Lung (tissue), 12 donors: ENCODE measurements around the gene COPS2. TPM values are rescaled to one million over a fixed set of nuclear protein-coding genes. Genes with fewer than 3 reads are reported as not detected.

Experiments used
- ATAC-seq: fragments of 200-7000 bp; cut with Tn5 transposase; one replicate; pipeline ENCODE4 v1.9.1; 2020; ENCODE audit warnings: moderate number of reproducible peaks; ENCODE audit not compliant: insufficient read depth, low FRiP score
- DNase-seq, 3 donors: peaks; one replicate each; pipeline ENCODE4 v3.0.0-alpha.2; 2013 to 2017
- H3K27ac ChIP-seq, 2 donors: one replicate each; pipeline ENCODE4 v1.5.1; 2013; ENCODE audit warnings: mild to moderate bottlenecking in 2 of 2, moderate library complexity in 2 of 2, control low read depth in 1 of 2, inconsistent platforms in 1 of 2, low read depth in 1 of 2, low read length in 1 of 2
- H3K27me3 ChIP-seq, 3 donors: one replicate each; pipeline ENCODE4 v1.5.1; 2013; ENCODE audit warnings: low read length in 2 of 3; ENCODE audit not compliant: control insufficient read depth in 3 of 3, insufficient read depth in 3 of 3
- H3K36me3 ChIP-seq, 4 donors: one replicate each; pipeline ENCODE4 v1.5.1; 2013; ENCODE audit warnings: low read length in 4 of 4, mild to moderate bottlenecking in 1 of 4, moderate library complexity in 1 of 4; ENCODE audit not compliant: control insufficient read depth in 4 of 4, insufficient read depth in 4 of 4
- H3K4me1 ChIP-seq, 5 donors: one replicate each; pipeline ENCODE4 v1.5.1; 2013; ENCODE audit warnings: low read length in 5 of 5, mild to moderate bottlenecking in 2 of 5, moderate library complexity in 1 of 5; ENCODE audit not compliant: control insufficient read depth in 5 of 5, insufficient read depth in 5 of 5
- H3K4me3 ChIP-seq: one replicate; pipeline ENCODE4 v1.5.1; 2013; ENCODE audit warnings: mild to moderate bottlenecking, control low read depth, moderate library complexity
- H3K9ac ChIP-seq, 2 donors: one replicate each; pipeline ENCODE4 v1.5.1; 2013; ENCODE audit warnings: low read length in 2 of 2, control low read depth in 1 of 2; ENCODE audit not compliant: insufficient read depth in 1 of 2
- H3K9me3 ChIP-seq, 4 donors: one replicate each; pipeline ENCODE4 v1.5.1; 2013; ENCODE audit warnings: low read length in 3 of 4, mild to moderate bottlenecking in 1 of 4, moderate library complexity in 1 of 4; ENCODE audit not compliant: control insufficient read depth in 4 of 4, insufficient read depth in 3 of 4
- WGBS, 2 donors: extraction: QIAGEN DNeasy Blood & Tissue Kit; methylation state at CpG; one replicate each; pipeline ENCODE4 v1.1.7; 2013; 5-methylcytosine and 5-hydroxymethylcytosine counted together
- polyA plus RNA-seq, 2 donors: library from polyadenylated mRNA; stranded (reverse); fragments of 200-250 nt; gene quantifications; one replicate each; pipeline ENCODE4 v1.2.1, GENCODE V29; 2013
- total RNA-seq, 2 donors: library from RNA; depleted of rRNA in 1 of 2; stranded (reverse); fragments of >200 nt in 1 of 2; gene quantifications; one replicate each; pipeline ENCODE4 v1.2.1, GENCODE V29; 2014 to 2021
- TF ChIP-seq, protein P1 (sequence below): IDR thresholded peaks from 2 replicates; pipeline ENCODE4 v1.5.1; 2012; ENCODE audit warnings: mild to moderate bottlenecking; ENCODE audit errors: control extremely low read depth, extremely low read depth
- donor health status: control.
- donor health status: control.
- donor health status: Bipolar disorder and iron deficiency.
- donor health status: healthy.
- donor health status: DM: yes; HTN: yes; CAD: no.

The COPS2 gene
- total and polyA plus RNA-seq, 4 donors: 36.7 to 117 (median 43.0) TPM

- ATAC-seq: no peak
- Histone ChIP-seq H3K9ac (no peak overlapping the region), H3K27ac (no peak overlapping the region), H3K4me3 (no peak overlapping the region), H3K27me3 (no peaks in the 10 kb centered on the region), H3K4me1 (peaks cover 0 to 3% (median 0%) of the 10 kb centered on the region in 5 donors), H3K9me3 (no peaks in the 10 kb centered on the region), H3K36me3 (peaks cover 4 to 16% (median 11%) of the 10 kb centered on the region in 4 donors)
- WGBS, 2 donors: 66 to 89% methylated on average over 2 of the region's 2 CpGs
- no peak for DNase-seq
- TF ChIP-seq, protein P1, sequence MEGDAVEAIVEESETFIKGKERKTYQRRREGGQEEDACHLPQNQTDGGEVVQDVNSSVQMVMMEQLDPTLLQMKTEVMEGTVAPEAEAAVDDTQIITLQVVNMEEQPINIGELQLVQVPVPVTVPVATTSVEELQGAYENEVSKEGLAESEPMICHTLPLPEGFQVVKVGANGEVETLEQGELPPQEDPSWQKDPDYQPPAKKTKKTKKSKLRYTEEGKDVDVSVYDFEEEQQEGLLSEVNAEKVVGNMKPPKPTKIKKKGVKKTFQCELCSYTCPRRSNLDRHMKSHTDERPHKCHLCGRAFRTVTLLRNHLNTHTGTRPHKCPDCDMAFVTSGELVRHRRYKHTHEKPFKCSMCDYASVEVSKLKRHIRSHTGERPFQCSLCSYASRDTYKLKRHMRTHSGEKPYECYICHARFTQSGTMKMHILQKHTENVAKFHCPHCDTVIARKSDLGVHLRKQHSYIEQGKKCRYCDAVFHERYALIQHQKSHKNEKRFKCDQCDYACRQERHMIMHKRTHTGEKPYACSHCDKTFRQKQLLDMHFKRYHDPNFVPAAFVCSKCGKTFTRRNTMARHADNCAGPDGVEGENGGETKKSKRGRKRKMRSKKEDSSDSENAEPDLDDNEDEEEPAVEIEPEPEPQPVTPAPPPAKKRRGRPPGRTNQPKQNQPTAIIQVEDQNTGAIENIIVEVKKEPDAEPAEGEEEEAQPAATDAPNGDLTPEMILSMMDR: no peak
These were observed 31.0 kb downstream of the COPS2 start for GRCh38 chr15:49124371-49124770.

DNA sequence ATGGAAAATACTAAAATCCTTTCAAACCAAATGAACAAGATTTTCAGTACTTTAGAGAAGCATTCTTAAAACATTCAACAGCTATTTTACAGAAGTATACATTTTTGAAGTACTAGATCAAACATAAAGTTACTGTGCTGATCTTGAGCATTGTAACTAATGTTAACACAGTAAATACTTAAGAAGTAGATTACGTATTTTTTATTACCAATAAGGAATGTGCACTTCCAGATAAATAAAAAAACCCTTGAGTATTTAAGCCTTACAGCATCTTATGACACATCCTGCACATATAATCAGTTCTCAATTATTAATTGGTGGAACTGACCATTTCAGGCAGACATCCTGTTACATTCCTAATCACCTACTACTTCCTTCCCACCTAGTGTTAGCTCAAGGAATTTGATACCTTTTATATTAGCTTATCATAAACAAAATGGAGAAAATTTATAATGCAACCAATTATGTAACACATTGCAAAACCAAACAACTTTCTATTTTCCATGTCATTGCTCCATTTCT is 32.8 kb downstream of the COPS2 start:
- H3K36me3 ChIP-seq: peaks cover 0 to 10% (median 5%) of the 10 kb centered on the region in 4 donors
- peaks cover 0 to 3% (median 0%) of the 10 kb centered on the region in 5 donors for H3K4me1 ChIP-seq
- TF ChIP-seq, protein P1: no peak
- no peaks in the 10 kb centered on the region for H3K27me3 ChIP-seq
- WGBS, 2 donors: 65 to 75% methylated on average over 1 of the region's 1 CpG
- H3K4me3 ChIP-seq: no peak overlapping the region
- DNase-seq (peak in 1 of 3 donors; percentile 8), ATAC-seq (no peak)
- H3K27ac ChIP-seq: no peak overlapping the region
- H3K9me3 ChIP-seq: no peaks in the 10 kb centered on the region
- no peak overlapping the region for H3K9ac ChIP-seq

- no peaks in the 10 kb centered on the region for H3K27me3 ChIP-seq
- H3K36me3 ChIP-seq: peaks cover 0 to 5% (median 3%) of the 10 kb centered on the region in 4 donors
- ATAC-seq (no peak), DNase-seq (peak in 1 of 3 donors; percentile 6)
- H3K9ac ChIP-seq: no peak overlapping the region
- H3K4me1 ChIP-seq: peaks cover 0 to 3% (median 0%) of the 10 kb centered on the region in 5 donors
- H3K4me3 ChIP-seq: no peak overlapping the region
- H3K27ac ChIP-seq: no peak overlapping the region
- no peaks in the 10 kb centered on the region for H3K9me3 ChIP-seq
- TF ChIP-seq, protein P1: no peak
- WGBS, 2 donors: 83 to 90% methylated on average over 1 of the region's 1 CpG
These were observed 33.5 kb downstream of the COPS2 start for GRCh38 chr15:49121901-49122300.

DNA sequence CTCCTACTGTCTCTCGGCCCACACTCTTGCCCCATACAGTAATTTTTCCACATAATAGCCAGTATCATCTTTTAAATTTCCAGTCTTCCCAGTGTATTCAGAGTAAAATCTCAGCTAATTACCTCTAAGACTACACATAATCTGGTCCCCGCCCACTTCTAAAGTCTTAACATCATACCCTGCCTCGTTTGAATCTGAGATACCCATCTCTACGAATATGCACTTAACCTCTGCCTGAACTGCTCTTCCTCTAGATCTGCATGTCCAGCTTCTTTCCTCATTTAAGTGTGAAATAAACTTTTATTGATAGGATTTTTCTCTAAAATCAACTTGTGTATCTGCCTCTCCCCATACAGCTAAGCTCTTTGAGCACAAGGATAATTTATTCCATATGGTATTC is 34.6 kb downstream of the COPS2 start:
- ATAC-seq (no peak), DNase-seq (no peak)
- H3K9me3 ChIP-seq: no peaks in the 10 kb centered on the region
- H3K27ac ChIP-seq: no peak overlapping the region
- H3K4me3 ChIP-seq: no peak overlapping the region
- WGBS, 2 donors: 84 to 90% methylated on average over 4 of the region's 4 CpGs
- H3K9ac ChIP-seq: no peak overlapping the region
- peaks cover 0 to 3% (median 0%) of the 10 kb centered on the region in 5 donors for H3K4me1 ChIP-seq
- H3K27me3 ChIP-seq: no peaks in the 10 kb centered on the region
- TF ChIP-seq, protein P1: no peak
- H3K36me3 ChIP-seq: peaks cover 0 to 5% (median 1%) of the 10 kb centered on the region in 4 donors
